Stimulated activated CD4-positive, alpha-beta T cell treated with anti-CD3 and anti-CD28 coated beads, TNF-alpha, amount 100 ng/mL, for 1 hour (primary cell): ENCODE data around the gene SOX6.
"Not testable (repeated sequence)": the region's sequence is repeated elsewhere in the genome, so short reads cannot be mapped to it uniquely, and the experiment has no call there.

Source experiments
- DNase-seq, 3 donors: peaks; one replicate each; pipeline ENCODE4 v3.0.0-alpha.2; 2020; ENCODE audit warnings: low read depth in 3 of 3, low spot score in 1 of 3

Gene SOX6

DNA sequence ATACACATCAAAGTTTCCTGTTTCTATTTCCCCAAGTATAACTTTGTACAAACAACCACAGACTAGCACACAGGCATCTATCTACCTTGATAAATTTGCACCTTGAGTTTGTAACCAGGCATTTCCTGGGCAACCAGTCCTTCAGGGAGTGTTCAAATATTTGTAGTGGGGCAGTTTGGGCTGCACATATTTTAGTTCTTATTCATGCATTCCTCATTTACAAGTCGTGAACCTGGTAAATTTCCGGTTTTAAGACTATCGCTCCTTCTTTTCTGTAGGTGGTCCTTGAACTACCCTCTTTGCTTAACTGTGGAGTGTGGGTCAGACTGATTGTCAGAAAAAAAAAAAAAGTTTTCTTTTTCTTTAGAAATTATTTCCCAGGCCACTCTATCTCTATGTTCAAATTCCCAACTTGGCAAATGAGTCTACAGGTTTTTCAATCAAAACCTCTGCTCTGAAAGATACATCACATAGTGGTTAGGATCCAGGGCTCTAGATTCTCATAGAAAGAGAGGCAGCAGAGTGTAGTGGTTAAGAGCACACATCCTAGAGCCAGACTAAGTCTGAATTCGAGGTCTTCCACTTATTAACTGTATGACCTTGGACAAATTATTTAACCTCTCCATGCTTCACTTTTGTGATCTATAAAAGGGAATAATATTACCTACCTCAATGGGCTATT is 201.5 kb downstream of the SOX6 start:
- no peak for DNase-seq

DNA sequence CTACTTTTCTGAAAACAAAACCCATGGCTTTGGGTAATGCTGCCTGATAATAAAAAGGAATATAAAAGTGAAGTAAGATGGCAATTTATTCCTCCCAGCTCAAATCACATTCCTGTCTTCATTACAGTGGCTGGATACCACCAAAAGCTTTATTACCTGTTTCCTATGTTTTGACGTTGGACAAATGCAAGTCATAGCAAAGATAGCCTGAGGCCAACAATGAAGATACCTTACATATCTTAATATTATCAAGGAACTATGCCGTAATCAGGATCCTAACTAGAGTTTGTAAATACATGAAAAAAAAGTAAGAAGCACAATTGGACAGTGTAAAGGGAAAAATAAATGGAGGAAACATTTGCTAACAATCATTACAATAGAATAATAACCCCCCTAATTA is 202.4 kb downstream of the SOX6 start:
- no peak for DNase-seq

DNA sequence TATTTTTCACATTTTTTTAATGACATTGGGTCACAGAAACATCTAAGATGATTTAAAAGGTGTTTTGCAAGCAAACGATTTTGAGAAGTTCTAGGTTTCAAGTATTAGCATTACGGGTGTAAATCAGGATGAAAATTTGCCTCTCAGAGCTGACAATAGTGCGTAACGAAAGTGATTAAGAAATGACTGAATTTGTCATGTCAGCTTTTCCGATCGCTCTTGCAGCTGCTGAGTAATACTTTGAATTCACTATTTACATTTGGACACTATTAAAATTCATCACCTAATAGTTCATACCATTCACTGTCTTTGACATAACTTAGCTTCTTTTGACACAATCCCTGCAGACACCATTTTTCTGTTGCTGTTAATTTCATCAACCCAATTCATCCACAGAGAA is 205.2 kb downstream of the SOX6 start:
- no peak for DNase-seq

DNA sequence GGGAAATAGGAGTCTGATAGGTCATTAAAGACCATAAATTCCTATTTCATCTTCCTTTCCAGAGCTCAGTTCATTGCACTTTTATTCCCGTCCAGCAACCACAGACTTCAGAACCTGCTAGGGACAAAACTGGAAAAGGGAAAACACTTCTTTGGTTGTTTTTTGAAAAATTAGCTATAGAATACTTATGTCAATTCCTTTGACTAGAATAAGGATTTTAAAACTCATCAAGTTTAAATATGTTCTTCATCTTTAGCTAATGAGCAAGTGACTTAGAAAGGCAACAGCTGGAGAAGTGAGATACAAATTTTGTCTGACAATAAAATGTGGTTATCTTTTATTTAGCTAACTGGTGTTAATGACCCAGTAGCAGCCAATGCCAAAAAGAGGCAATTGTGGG is 206.9 kb downstream of the SOX6 start:
- no peak for DNase-seq

DNA sequence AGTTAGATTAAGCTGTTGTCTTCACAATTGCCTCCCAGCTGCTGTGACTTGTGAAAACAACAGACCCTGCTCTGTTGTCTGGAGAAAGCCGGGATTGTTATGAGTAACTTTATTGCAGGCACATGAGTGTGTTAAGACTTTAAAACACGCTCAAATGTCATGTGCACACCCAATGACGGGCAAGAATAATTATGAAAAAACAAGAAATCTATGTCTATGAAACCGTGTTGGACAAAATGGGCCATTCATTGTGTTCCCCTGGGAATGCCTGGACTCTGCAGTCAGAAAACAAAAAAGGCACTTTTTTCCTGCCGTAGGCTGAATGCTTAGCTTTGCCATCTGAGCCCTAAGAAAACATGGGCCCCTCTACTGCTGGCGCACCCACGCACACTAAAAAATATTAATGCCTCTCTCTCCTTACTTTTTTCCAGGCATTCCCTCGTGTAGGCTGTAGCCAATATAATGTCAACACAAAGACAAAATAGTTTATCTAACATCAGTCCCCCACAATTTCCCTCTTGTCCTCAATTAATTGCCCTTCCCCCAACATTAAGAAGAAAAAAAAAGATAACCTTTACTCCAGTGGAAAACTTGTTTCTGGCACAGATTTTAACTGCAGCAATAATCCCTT is 207.9 kb downstream of the SOX6 start:
- no peak for DNase-seq

DNA sequence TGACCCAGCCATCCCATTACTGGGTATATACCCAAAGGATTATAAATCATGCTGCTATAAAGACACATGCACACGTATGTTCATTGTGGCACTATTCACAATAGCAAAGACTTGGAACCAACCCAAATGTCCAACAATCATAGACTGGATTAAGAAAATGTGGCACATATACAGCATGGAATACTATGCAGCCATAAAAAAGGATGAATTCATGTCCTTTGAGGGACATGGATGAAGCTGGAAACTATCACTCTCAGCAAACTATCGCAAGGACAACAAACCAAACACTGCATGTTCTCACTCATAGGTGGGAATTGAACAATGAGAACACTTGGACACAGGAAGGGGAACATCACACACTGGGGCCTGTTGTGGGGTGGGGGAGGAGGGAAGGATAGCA is 209.4 kb downstream of the SOX6 start:
- not testable (repeated sequence) for DNase-seq

DNA sequence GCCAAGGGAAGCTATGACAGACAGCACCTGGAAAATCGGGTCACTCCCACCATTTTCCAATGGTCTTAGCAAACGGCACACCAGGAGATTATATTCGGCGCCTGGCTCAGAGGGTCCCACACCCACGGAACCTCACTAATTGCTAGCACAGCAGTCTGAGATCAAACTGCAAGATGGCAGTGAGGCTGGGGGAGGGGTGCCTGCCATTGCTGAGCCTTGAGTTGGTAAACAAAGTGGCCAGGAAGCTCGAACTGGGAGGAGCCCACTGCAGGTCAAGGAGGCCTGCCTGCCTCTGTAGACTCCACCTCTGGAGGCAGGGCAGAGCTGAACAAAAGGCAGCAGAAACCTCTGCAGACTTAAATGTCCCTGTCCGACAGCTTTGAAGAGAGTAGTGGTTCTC is 214.7 kb downstream of the SOX6 start:
- not testable (repeated sequence) for DNase-seq

DNA sequence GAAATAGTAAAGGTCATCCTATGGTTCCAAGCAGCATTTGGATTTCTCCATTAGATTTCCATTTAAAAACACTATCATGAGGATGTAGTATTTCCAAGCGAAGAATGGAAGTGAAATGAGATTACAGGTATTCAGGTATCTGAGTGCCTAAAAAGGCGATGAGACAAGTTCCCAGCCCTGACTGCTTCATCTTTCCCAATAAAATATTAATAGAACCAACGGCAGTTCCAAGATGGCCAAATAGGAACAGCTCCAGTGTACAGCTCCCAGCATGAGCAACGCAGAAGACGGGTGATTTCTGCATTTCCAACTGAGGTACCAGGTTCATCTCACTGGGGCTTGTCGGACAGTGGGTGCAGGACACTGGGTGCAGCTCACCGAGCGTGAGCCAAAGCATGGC is 215.2 kb downstream of the SOX6 start:
- DNase-seq = not testable (repeated sequence)

DNA sequence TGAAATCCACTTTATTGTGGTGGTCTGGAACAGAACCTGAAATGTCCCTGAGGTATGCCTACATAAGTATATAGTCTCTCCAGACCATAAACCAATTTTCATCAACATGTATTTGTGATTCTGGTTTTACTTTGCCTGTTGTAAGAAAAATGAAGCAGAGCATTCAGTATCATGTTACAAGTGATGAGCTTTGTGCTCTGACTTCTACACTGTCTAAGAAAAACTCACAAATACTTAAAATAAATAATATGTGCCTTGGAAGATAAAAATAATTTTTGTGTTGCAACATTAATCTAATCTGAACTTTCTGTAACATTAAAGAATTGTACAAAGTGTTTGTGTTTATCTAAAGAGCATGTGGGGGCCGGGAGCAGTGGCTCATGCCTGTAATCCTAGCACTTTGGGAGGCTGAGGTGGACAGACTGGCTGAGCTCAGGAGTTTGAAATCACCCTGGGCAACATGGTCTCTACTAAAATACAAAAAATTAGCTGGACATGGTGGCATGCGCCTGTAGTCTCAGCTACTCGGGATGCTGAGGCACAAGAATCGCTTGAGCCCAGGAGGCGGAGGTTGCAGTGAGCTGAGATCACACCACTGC is 219.5 kb downstream of the SOX6 start:
- no peak for DNase-seq

DNA sequence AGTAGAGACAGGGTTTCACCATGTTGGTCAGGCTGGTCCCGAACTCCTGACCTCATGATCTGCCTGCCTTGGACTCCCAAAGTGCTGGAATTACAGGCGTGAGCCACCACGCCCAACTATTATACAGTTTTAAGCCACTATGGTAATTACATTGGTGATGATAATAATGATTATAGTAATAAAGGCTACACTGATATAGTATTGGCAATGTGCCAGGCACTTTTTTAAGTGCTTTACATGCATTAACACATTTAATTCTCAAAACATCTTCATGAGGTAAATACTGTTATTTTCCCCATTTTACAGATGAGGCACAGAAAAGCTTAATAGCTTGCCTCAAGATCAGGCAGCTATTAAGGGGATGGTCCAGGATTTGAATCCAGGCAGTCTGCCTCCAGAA is 222.5 kb downstream of the SOX6 start:
- DNase-seq = no peak

DNA sequence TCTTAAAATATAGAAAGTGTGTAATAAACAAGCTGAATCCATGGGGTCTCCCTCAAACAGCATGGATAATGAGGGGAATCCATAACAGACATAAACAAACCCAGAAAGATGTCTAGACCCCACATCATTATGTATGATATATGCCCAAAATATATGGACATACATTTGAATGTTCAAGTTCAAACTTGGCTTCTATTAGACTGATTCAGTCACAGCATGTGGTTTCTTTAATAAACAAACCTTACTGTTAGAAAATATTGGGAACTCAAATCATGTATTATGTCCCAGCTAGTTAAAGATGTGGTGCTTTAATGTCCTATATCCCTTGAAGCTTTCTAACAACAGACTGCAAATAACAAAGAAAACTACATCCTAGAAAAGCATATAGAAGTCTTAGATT is 228.6 kb downstream of the SOX6 start:
- no peak for DNase-seq

DNA sequence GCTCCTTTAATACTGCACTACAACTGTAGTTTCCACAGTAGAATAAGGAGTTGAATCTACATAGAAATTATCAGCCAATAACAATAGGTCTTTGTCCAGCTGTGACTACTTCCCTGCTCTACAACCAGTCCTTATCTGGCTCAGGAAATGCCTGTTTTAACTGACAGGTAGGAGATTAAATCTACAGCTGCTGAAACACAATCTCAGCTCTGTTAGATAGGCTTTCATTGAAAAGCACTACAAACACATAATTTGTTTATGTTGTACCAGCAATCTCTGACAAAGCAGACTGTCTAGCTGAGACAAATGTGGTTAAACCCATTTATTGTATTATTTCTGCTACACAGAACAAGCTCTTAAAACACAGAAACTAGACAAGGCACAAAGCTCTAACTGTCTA is 230.0 kb downstream of the SOX6 start:
- DNase-seq = no peak

DNA sequence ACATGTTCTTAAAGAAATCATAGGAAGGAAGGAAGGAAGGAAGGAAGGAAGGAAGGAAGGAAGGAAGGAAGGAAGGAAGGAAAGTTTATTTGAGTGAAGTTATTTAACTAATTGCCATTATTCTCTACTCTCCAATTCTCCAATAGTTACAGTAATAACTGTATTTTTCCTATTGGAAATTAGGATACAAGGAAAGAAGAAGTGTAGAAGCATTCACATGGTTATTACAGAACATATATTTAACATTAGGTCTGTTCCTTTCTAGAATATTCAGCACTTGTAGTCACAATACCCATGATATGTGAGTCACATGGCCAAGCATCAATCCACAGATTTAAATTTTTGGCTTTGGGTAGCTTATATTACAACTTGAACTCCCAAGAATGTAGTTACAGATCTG is 230.6 kb downstream of the SOX6 start:
- no peak for DNase-seq

DNA sequence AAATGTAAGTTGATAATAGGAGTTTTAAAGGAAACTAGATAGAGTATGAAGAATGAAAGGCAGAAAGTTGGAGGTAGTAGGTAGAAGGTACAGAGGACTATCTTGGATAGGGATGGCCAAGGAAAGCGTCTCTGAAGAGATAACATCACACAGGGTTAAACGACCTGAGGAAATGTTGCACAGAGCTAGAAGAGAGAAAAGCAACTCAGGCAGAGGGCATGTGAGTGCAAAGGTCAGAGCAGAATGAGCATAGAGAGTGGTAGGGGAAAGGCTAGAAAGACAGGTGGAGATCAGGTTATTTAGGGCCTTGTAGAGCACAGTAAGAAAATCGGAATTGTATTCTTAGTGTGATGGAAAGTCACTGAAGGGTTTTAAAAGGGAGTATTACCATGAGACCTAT is 232.0 kb downstream of the SOX6 start:
- no peak for DNase-seq

DNA sequence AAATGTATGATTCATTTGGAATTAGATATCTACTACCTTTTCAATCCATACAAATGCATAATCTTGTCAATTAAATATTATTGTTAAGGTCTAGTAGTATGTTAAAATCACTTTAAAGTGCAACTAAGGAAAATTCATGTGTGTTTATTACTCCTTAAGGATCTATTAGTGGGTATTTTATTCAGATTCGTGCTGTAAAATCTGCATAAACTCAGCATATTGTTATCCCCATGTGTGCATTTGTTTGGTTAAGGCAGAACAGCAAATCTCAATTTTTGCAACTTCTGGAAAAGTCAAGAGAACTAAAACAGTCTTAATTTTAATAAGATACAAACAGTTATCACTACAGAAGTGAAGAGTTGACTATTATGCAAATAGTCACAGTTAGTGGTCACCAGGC is 234.5 kb downstream of the SOX6 start:
- no peak for DNase-seq

DNA sequence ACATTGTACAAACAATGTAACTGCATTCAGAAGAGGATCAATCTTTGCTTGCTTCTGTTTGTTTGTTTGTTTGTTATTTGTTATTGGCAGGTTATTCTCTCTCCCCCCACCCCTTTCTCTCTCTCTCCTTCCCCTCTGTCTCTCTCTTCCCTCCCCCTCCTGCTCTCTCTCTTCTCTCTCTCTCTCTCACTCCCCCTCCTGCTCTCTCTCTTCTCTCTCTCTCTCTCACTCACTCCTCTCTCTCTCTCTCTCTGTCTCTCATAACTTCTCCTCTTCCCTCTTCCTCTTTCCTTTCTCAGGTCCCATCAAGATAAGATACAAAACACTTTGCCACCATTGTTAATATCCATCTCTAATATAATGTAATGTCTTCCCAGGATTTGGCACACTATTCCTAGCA is 236.3 kb downstream of the SOX6 start:
- DNase-seq = no peak

DNA sequence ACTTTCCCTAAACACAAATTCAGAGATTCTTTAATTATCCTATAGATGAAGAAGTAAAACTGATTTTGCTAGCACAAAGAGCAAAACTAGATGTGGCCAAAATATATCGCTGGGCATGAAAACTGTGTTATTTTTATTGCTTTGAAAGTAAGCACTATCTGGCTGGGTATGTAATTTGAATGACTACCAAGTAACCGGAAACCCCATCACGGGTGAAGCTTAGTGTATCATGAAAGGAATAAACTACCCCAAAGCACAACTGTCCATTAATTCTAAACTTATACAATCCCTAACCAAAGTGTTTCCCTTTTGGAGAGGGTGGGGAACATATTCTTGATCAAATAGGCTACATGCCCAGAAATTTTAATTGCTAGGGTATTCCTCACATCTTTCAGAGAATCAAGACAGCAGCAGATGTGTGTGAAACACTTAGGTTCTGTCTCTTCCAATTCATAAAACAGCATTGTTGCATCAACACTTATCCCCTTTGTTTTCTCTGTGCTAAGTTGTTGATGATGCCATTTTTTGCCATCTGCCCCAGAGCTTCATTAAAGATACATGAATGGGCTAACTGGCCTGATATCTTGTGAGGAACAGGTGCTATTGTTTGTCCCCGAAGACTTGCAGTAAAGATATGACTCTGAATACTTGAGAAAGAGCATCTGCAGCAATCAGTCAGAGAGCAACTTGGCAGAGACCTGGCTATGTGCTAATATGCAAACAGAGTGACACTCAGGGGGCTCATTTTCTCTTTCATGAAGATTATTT is 238.2 kb downstream of the SOX6 start:
- DNase-seq = no peak

DNA sequence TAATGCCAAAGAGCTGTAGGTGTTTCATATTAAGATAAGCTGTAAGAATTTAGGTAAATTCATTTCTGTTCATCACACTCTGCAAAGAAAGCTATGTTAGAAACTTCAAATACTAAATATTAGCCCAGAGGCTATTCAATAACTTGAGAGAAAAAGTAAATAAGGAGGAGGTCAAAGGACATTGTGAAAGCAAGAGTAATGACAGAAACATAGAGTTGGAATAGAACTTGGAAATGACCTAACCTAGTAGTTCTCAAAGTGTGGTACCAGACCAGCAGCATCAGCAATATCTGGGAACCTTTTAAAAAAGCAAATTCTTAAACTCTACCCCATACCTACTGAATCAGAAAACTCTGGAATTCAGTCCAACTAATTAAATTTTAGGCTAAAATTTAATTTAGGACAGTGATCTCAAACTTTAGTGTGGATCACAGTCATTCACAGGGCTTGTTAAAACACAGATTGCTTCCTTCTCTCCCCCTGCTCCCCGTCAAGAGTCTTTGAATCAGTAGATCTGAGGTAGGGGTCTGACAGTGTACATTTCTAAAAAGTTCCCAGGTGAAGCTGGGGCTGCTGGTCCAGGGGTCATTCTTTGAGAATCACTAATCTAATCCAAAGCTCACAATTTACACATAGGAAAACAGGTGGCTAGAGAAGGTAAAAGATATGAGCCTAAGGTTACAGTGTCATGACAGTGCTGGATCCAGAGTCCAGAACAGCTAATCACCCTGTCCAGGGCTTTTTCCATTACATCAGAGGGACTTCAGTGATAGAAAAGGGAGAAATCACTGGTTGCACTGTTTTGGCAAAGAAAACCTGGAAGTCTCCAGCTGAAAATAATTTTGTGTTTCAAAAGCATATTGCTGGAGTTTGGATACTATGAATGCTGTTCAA is 241.1 kb downstream of the SOX6 start:
- no peak for DNase-seq

DNA sequence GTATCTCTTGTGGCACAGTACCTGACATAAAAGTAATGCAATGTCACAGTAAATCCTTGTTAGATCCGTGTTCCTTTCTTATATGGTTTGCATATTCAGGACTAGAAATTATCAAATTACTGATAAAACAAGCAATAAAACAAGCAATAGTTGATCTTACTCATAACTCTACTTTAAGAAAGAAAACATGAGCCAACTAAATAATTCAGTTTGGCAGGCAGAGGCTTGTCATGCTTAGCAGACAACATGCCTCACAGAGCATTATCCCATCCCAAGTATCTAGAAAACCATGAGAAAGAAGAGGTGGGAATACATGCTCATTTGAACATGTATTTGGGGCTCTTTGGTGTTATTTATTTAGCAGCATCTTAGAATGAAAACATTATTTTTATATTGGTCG is 241.9 kb downstream of the SOX6 start:
- no peak for DNase-seq

DNA sequence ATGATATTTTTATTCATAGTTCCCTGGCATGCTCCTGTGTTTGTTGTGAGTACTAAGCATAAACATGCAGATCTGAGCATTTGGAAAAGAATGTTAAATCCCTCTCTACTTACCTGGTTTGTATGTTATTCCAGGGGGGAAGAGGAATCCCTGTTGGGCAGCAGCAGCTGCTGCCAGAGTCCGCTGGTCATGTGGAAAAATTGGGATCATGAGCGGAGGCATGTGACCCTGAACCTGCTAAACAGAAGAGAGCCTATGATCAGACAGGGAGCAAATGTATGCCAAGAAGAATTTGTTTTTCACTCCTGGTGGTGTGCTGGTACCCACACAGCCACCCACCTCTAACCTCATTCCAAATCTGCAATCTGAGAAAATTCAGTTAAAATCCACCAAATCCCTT is 244.7 kb downstream of the SOX6 start:
- no peak for DNase-seq

DNA sequence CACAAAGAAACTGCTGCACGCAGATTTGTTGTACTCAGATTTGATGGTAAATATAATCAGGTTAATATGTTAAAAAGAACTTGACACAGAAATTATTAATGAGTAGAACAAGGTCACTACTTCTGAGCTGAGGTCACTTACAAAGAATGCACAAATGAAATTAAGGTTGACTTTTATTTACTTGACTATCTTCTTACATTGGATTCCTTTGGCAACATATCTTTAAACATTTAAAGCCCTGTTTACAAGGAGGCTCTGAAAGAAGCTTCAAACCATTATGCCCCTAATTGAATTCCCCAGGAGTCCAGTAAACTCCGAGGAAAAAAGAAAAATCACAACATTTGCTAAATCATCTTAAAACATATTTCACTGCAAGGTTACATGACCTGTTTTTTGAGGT is 245.5 kb downstream of the SOX6 start:
- DNase-seq = no peak
